IMR-90 (cell line): ENCODE results near the gene CEP128. TPM values are rescaled to one million over a fixed set of nuclear protein-coding genes. Genes with fewer than 3 reads are reported as not detected.

Experiments
- ATAC-seq: fragments of 200-7000 bp; cut with Tn5 transposase; 2 replicates; pipeline ENCODE4 v1.9.1; 2020; ENCODE audit warnings: low read depth, mild to moderate bottlenecking, moderate library complexity
- BruUV-seq: library from RNA; stranded (reverse); fragments of 400-500 nt; replicated peaks from 2 replicates; lab custom pipeline; 2021; lab: Mats Ljungman, UMichigan
- CTCF ChIA-PET: fragments of 300-600 bp; formaldehyde crosslinking; extraction: SDS; loops from one replicate; lab custom pipeline; 2021; ENCODE audit warnings: antibody characterized with exemption; lab: Yijun Ruan, JAX
- POLR2A ChIA-PET: fragments of 300-600 bp; sonication (Branson Sonifier 250); formaldehyde crosslinking; loops from one replicate; lab custom pipeline; 2022; ENCODE audit warnings: antibody characterized with exemption; ENCODE audit not compliant: unreplicated experiment; lab: Charles Lee
- DNase-seq: peaks from one replicate; pipeline ENCODE4 v3.0.0; 2013
- H2AFZ ChIP-seq: replicated peaks from 2 replicates; pipeline ENCODE3; 2013; ENCODE audit warnings: low read length, mild to moderate bottlenecking; ENCODE audit not compliant: poor library complexity
- H2AK5ac ChIP-seq: 2 replicates; pipeline ENCODE4 v1.6.1; 2013; ENCODE audit warnings: low read depth, low read length, inconsistent platforms
- H2AK9ac ChIP-seq: replicated peaks from 2 replicates; pipeline ENCODE3; 2013; ENCODE audit warnings: mild to moderate bottlenecking, low read depth, low read length, moderate library complexity; ENCODE audit not compliant: poor library complexity
- H2BK120ac ChIP-seq: 2 replicates; pipeline ENCODE4 v1.6.1; 2013; ENCODE audit warnings: low read depth, low read length, inconsistent platforms
- H2BK15ac ChIP-seq: 3 replicates; pipeline ENCODE4 v1.6.1; 2013; ENCODE audit warnings: low read depth, low read length, inconsistent platforms
- H2BK20ac ChIP-seq: 2 replicates; pipeline ENCODE4 v1.6.1; 2013; ENCODE audit warnings: low read depth, mild to moderate bottlenecking, inconsistent platforms, low read length, moderate library complexity
- H2BK5ac ChIP-seq: 2 replicates; pipeline ENCODE4 v1.6.1; 2013; ENCODE audit warnings: mild to moderate bottlenecking, low read depth, low read length, inconsistent platforms; ENCODE audit not compliant: poor library complexity, severe bottlenecking
- H3K14ac ChIP-seq: replicated peaks from 2 replicates; pipeline ENCODE4 v1.6.1; 2013; ENCODE audit warnings: low read depth, low read length, inconsistent platforms
- H3K18ac ChIP-seq: 2 replicates; pipeline ENCODE4 v1.6.1; 2013; ENCODE audit warnings: low read depth, low read length, control low read depth
- H3K23ac ChIP-seq: 2 replicates; pipeline ENCODE4 v1.6.1; 2013; ENCODE audit warnings: low read depth, low read length, inconsistent platforms
- H3K27ac ChIP-seq: 2 replicates; pipeline ENCODE4 v1.5.1; 2013; ENCODE audit warnings: mild to moderate bottlenecking, control low read depth, low read length; ENCODE audit not compliant: insufficient read depth
- H3K27me3 ChIP-seq: 2 replicates; pipeline ENCODE4 v1.6.1; 2013; ENCODE audit warnings: low read length; ENCODE audit not compliant: control insufficient read depth, insufficient read depth
- H3K36me3 ChIP-seq: 2 replicates; pipeline ENCODE4 v1.6.1; 2013; ENCODE audit warnings: low read length, mixed read lengths; ENCODE audit not compliant: control insufficient read depth, insufficient read depth
- H3K4ac ChIP-seq: 2 replicates; pipeline ENCODE4 v1.6.1; 2013; ENCODE audit warnings: low read depth, low read length, inconsistent platforms
- H3K4me1 ChIP-seq: 2 replicates; pipeline ENCODE4 v1.6.1; 2013; ENCODE audit warnings: low read length, mixed read lengths; ENCODE audit not compliant: control insufficient read depth, insufficient read depth
- H3K4me2 ChIP-seq: 2 replicates; pipeline ENCODE4 v1.6.1; 2013; ENCODE audit warnings: low read depth, mild to moderate bottlenecking, control low read depth, low read length, moderate library complexity
- H3K4me3 ChIP-seq: 2 replicates; pipeline ENCODE4 v1.5.1; 2013; ENCODE audit warnings: low read depth, mild to moderate bottlenecking, control low read depth, low read length, moderate library complexity; ENCODE audit not compliant: insufficient read depth
- H3K56ac ChIP-seq: 2 replicates; pipeline ENCODE4 v1.6.1; 2013; ENCODE audit warnings: low read length, inconsistent platforms; ENCODE audit not compliant: insufficient read depth; ENCODE audit errors: extremely low read depth
- H3K79me1 ChIP-seq, 2 experiments: 2 replicates each; pipeline ENCODE4 v1.6.1; 2013; ENCODE audit warnings: low read length in 2 of 2, inconsistent platforms in 1 of 2, low read depth in 1 of 2
- H3K9ac ChIP-seq: 2 replicates; pipeline ENCODE4 v1.6.1; 2013; ENCODE audit warnings: low read depth, low read length, control low read depth
- H3K9me1 ChIP-seq: 2 replicates; pipeline ENCODE4 v1.6.1; 2013; ENCODE audit warnings: low read length, inconsistent platforms; ENCODE audit not compliant: insufficient read depth
- H3K9me3 ChIP-seq: 2 replicates; pipeline ENCODE4 v1.6.1; 2013; ENCODE audit warnings: low read length; ENCODE audit not compliant: control insufficient read depth, insufficient read depth
- H4K20me1 ChIP-seq: 2 replicates; pipeline ENCODE4 v1.6.1; 2013; ENCODE audit warnings: low read length, inconsistent platforms; ENCODE audit not compliant: insufficient read depth
- H4K5ac ChIP-seq: 2 replicates; pipeline ENCODE4 v1.6.1; 2013; ENCODE audit warnings: mild to moderate bottlenecking, low read depth, low read length, control low read depth
- H4K8ac ChIP-seq, 2 experiments: 2 replicates each; pipeline ENCODE4 v1.6.1; 2013; ENCODE audit warnings: low read depth in 2 of 2, low read length in 2 of 2, control low read depth in 1 of 2, inconsistent platforms in 1 of 2
- H4K91ac ChIP-seq: 2 replicates; pipeline ENCODE4 v1.6.1; 2013; ENCODE audit warnings: low read depth, low read length, inconsistent platforms; ENCODE audit not compliant: insufficient read depth
- BHLHE40 ChIP-seq: fragments of 150-350 bp; IDR thresholded peaks from 2 replicates; pipeline ENCODE4 v1.6.1; 2016; ENCODE audit warnings: mild to moderate bottlenecking, low read depth, low read length
- CEBPB ChIP-seq: IDR thresholded peaks from 2 replicates; pipeline ENCODE4 v1.6.1; 2012; ENCODE audit warnings: low read depth, low read length, improper control_type of control experiment
- CHD1 ChIP-seq: IDR thresholded peaks from 2 replicates; pipeline ENCODE4 v1.6.1; 2012; ENCODE audit warnings: low read depth, low read length, improper control_type of control experiment
- CTCF ChIP-seq: conservative IDR thresholded peaks from 2 replicates; pipeline ENCODE4 v1.5.1; 2012; ENCODE audit warnings: mild to moderate bottlenecking, low read depth, low read length, improper control_type of control experiment
- FOS ChIP-seq: fragments of 150-350 bp; IDR thresholded peaks from 2 replicates; pipeline ENCODE4 v1.6.1; 2016; ENCODE audit warnings: low read depth, low read length
- MAFK ChIP-seq: IDR thresholded peaks from 2 replicates; pipeline ENCODE4 v1.6.1; 2012; ENCODE audit warnings: low read depth, low read length, improper control_type of control experiment
- MAZ ChIP-seq: IDR thresholded peaks from 2 replicates; pipeline ENCODE4 v1.6.1; 2012; ENCODE audit warnings: low read depth, mild to moderate bottlenecking, low read length, improper control_type of control experiment, moderate library complexity, borderline replicate concordance
- MXI1 ChIP-seq: IDR thresholded peaks from 2 replicates; pipeline ENCODE4 v1.6.1; 2012; ENCODE audit warnings: low read depth, mild to moderate bottlenecking, low read length, moderate library complexity, borderline replicate concordance
- NFE2L2 ChIP-seq: fragments of 150-350 bp; IDR thresholded peaks from 2 replicates; pipeline ENCODE4 v1.6.1; 2016; ENCODE audit warnings: low read depth, mild to moderate bottlenecking, low read length
- POLR2A ChIP-seq: IDR thresholded peaks from 2 replicates; pipeline ENCODE4 v1.6.1; 2012; ENCODE audit warnings: mild to moderate bottlenecking, low read depth, low read length
- RAD21 ChIP-seq: IDR thresholded peaks from 2 replicates; pipeline ENCODE4 v1.6.1; 2012; ENCODE audit warnings: low read length, improper control_type of control experiment
- RCOR1 ChIP-seq: IDR thresholded peaks from 2 replicates; pipeline ENCODE4 v1.6.1; 2012; ENCODE audit warnings: mild to moderate bottlenecking, low read length, improper control_type of control experiment; ENCODE audit not compliant: insufficient replicate concordance
- RFX5 ChIP-seq: IDR thresholded peaks from 2 replicates; pipeline ENCODE4 v1.8.0; 2012; ENCODE audit warnings: low read depth, mild to moderate bottlenecking, low read length, moderate library complexity
- SMC3 ChIP-seq: fragments of 150-350 bp; IDR thresholded peaks from 2 replicates; pipeline ENCODE4 v1.6.1; 2016; ENCODE audit warnings: low read depth, mild to moderate bottlenecking, antibody characterized with exemption, low read length, moderate library complexity
- whole genome bisulfite sequencing, 2 experiments: methylation state at CpG; one replicate each; pipeline versions ENCODE4 v1.1.5 to v1.1.7; 2013; ENCODE audit warnings: missing lambda C conversion rate in 2 of 2; ENCODE audit not compliant: insufficient read length in 1 of 2; ENCODE audit errors: extremely low coverage in 2 of 2; 5-methylcytosine and 5-hydroxymethylcytosine counted together
- dilution Hi-C: fragments of 300-500 bp; cut with HindIII; formaldehyde crosslinking; loops from one replicate; pipeline ENCODE4 v1.14.3; 2018; ENCODE audit warnings: low sequenced_read_pairs; ENCODE audit not compliant: unreplicated experiment
- in situ Hi-C: fragments of 300-500 bp; cut with MboI; formaldehyde crosslinking; loops from 3 replicates; pipeline ENCODE4 v1.14.3; 2019; ENCODE audit warnings: low sequenced_read_pairs, inconsistent platforms, mixed read lengths
- intact Hi-C: fragments of 100-400 bp; cut with micrococcal nuclease; formaldehyde crosslinking; loops from 2 replicates; pipeline ENCODE4 v1.10.0; 2022
- polyA plus RNA-seq, 3 experiments: library from polyadenylated mRNA; depleted of rRNA; stranded (reverse); fragments of >200 nt; gene quantifications; 2 replicates each; pipeline ENCODE4 v1.2.3, GENCODE V29; 2012; ENCODE audit warnings: low replicate concordance in 1 of 3
- total RNA-seq: library from RNA; depleted of rRNA; stranded (reverse); fragments of >200 nt; gene quantifications from 2 replicates; pipeline ENCODE4 v1.2.3, GENCODE V29; 2012
- TF ChIP-seq, protein P1 (sequence below): fragments of 150-350 bp; IDR thresholded peaks from 2 replicates; pipeline ENCODE4 v1.6.1; 2016; ENCODE audit warnings: low read depth, mild to moderate bottlenecking, low read length, moderate library complexity, borderline replicate concordance
- TF ChIP-seq, protein P2 (sequence below): fragments of 150-350 bp; IDR thresholded peaks from 2 replicates; pipeline ENCODE4 v1.6.1; 2017; ENCODE audit warnings: mild to moderate bottlenecking, antibody characterized with exemption, low read length, low read depth

The CEP128 gene
- total and polyA plus RNA-seq, 2 of the 4 experiments (the other 2 are of a cell fraction), result 1.9 to 5.7 TPM

DNA sequence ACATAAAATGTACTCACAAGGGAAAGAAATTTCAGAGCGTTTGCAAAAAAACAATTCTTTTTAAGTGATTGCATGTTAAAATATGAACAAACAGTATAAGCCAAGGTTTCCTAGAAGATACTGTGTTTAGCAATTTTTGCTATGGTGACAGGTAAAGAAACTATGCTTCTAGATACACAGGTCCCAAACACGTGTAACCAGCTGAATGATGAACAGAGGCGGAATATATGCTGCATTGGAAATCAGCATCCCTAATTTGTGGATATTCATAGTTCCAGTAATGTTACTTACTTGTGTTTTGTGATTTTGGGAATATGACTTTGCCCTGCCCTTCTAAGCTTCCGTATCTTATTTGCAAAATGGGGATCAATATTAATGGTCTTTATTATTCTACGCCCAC, 403.9 kb downstream of the CEP128 start:
- DNase-seq, result no peak
- peaks cover 2% of the 10 kb centered on the region; the same call in 1 of the 2 replicates for H3K4me1 ChIP-seq
- no peaks in the 10 kb centered on the region for H3K9me1 ChIP-seq
- H4K8ac ChIP-seq, result no peak overlapping the region
- H4K91ac ChIP-seq, result no peak overlapping the region
- H3K36me3 ChIP-seq, result no peaks in the 10 kb centered on the region
- no peak overlapping the region for H2BK15ac ChIP-seq
- no peaks in the 10 kb centered on the region for H4K20me1 ChIP-seq
- no peak overlapping the region for H3K18ac ChIP-seq
- WGBS, 2 experiments, result no CpG with 5 or more reads among the region's 5 CpGs
- H3K27me3 ChIP-seq, result no peaks in the 10 kb centered on the region
- ChIA-PET CTCF (no interaction called here), POLR2A (interaction anchor here (0.5 kb wide), 1 partner anchor 126 kb away, joined by 7 read pairs; no protein-coding TSS in a partner anchor)
- no peak overlapping the region for H3K4me3 ChIP-seq
- no peak overlapping the region for H3K23ac ChIP-seq
- dilution Hi-C loops (no loop called here), intact Hi-C loops (no loop called here), in situ Hi-C loops (no loop called here)
- H3K79me1 ChIP-seq, result no peaks in the 10 kb centered on the region
- BruUV-seq, result no TSS peak
- TF ChIP-seq RAD21 (no peak), MXI1 (no peak), MAFK (no peak), CTCF (no peak), FOS (no peak), RFX5 (no peak), NFE2L2 (no peak), MAZ (no peak), SMC3 (no peak), CHD1 (no peak), POLR2A (no peak), BHLHE40 (no peak), RCOR1 (no peak), CEBPB (no peak)
- TF ChIP-seq, protein P1, sequence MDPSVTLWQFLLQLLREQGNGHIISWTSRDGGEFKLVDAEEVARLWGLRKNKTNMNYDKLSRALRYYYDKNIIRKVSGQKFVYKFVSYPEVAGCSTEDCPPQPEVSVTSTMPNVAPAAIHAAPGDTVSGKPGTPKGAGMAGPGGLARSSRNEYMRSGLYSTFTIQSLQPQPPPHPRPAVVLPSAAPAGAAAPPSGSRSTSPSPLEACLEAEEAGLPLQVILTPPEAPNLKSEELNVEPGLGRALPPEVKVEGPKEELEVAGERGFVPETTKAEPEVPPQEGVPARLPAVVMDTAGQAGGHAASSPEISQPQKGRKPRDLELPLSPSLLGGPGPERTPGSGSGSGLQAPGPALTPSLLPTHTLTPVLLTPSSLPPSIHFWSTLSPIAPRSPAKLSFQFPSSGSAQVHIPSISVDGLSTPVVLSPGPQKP, result no peak
- TF ChIP-seq, protein P2, sequence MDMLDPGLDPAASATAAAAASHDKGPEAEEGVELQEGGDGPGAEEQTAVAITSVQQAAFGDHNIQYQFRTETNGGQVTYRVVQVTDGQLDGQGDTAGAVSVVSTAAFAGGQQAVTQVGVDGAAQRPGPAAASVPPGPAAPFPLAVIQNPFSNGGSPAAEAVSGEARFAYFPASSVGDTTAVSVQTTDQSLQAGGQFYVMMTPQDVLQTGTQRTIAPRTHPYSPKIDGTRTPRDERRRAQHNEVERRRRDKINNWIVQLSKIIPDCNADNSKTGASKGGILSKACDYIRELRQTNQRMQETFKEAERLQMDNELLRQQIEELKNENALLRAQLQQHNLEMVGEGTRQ, result no peak
- H3K56ac ChIP-seq, result no peak overlapping the region
- no peak overlapping the region for H3K4ac ChIP-seq
- no peak overlapping the region for H2AK5ac ChIP-seq
- H3K9me3 ChIP-seq, result peaks cover 7% of the 10 kb centered on the region; the same call in 1 of the 2 replicates
- H2AK9ac ChIP-seq, result no peak overlapping the region
- no peak overlapping the region for H3K4me2 ChIP-seq
- no peak for ATAC-seq
- no peak overlapping the region for H2AFZ ChIP-seq
- no peak overlapping the region for H3K14ac ChIP-seq
- no peak overlapping the region for H4K5ac ChIP-seq
- no peak overlapping the region for H2BK120ac ChIP-seq
- H2BK20ac ChIP-seq, result no peak overlapping the region
- H3K27ac ChIP-seq, result no peak overlapping the region
- no peak overlapping the region for H3K9ac ChIP-seq
- no peak overlapping the region for H2BK5ac ChIP-seq
